MM.1S (cell line): Measurements from ENCODE around the gene SLC1A2.

Experiments used
- DNase-seq: peaks from one replicate; pipeline ENCODE4 v3.0.0-alpha.2; 2015
- H2AFZ ChIP-seq: fragments of 300-600 bp; sonication (generic); 2 replicates; pipeline ENCODE4 v1.6.0; 2016; ENCODE audit warnings: antibody characterized with exemption, low read length
- H3F3A ChIP-seq: fragments of 300-600 bp; sonication (generic); 2 replicates; pipeline ENCODE4 v1.6.1; 2016; ENCODE audit warnings: mild to moderate bottlenecking, antibody characterized with exemption, low read length, moderate library complexity, mixed read lengths; ENCODE audit not compliant: insufficient read depth
- H3K27ac ChIP-seq: fragments of 300-600 bp; sonication (generic); 2 replicates; pipeline ENCODE4 v1.5.1; 2016; ENCODE audit warnings: mild to moderate bottlenecking, low read length
- H3K27me3 ChIP-seq: fragments of 300-600 bp; sonication (generic); replicated peaks from 2 replicates; pipeline ENCODE4 v1.6.0; 2016; ENCODE audit warnings: low read length; ENCODE audit not compliant: insufficient read depth
- H3K36me3 ChIP-seq: fragments of 300-600 bp; sonication (generic); replicated peaks from 2 replicates; pipeline ENCODE4 v1.6.1; 2016; ENCODE audit warnings: mild to moderate bottlenecking, low read length, mixed read lengths; ENCODE audit not compliant: insufficient read depth
- H3K4me1 ChIP-seq: fragments of 300-600 bp; sonication (generic); 2 replicates; pipeline ENCODE4 v1.6.1; 2016; ENCODE audit warnings: low read length, mixed read lengths
- H3K4me2 ChIP-seq: fragments of 300-600 bp; sonication (generic); 2 replicates; pipeline ENCODE4 v1.6.0; 2016; ENCODE audit warnings: low read depth, low read length
- H3K4me3 ChIP-seq: fragments of 300-600 bp; sonication (generic); 2 replicates; pipeline ENCODE4 v1.5.1; 2016; ENCODE audit warnings: low read length, mixed read lengths
- H3K79me2 ChIP-seq: fragments of 300-600 bp; sonication (generic); 2 replicates; pipeline ENCODE4 v1.6.1; 2016; ENCODE audit warnings: mixed run types, low read length, mixed read lengths
- H3K9ac ChIP-seq: fragments of 300-600 bp; sonication (generic); 2 replicates; pipeline ENCODE4 v1.6.1; 2016; ENCODE audit warnings: low read length, mixed read lengths
- H3K9me2 ChIP-seq: fragments of 300-600 bp; sonication (generic); replicated peaks from 2 replicates; pipeline ENCODE4 v1.6.1; 2016; ENCODE audit warnings: mild to moderate bottlenecking, low read length, mixed read lengths; ENCODE audit not compliant: insufficient read depth
- H3K9me3 ChIP-seq: fragments of 300-600 bp; sonication (generic); replicated peaks from 2 replicates; pipeline ENCODE4 v1.6.1; 2016; ENCODE audit warnings: mild to moderate bottlenecking, low read length, mixed read lengths; ENCODE audit not compliant: insufficient read depth
- H4K20me1 ChIP-seq: fragments of 300-600 bp; sonication (generic); 2 replicates; pipeline ENCODE4 v1.6.1; 2016; ENCODE audit warnings: mild to moderate bottlenecking, low read length, moderate library complexity, mixed read lengths; ENCODE audit not compliant: insufficient read depth
- CTCF ChIP-seq: fragments of 300-600 bp; sonication (generic); IDR thresholded peaks from 2 replicates; pipeline ENCODE4 v1.5.1; 2016; ENCODE audit warnings: antibody characterized with exemption, low read length, mixed read lengths
- EZH2 ChIP-seq: fragments of 300-600 bp; sonication (generic); optimal IDR thresholded peaks from 2 replicates; pipeline ENCODE3; 2017; ENCODE audit warnings: low read depth, mild to moderate bottlenecking, antibody characterized with exemption, low read length, mixed read lengths
- EZH2phosphoT487 ChIP-seq: fragments of 300-600 bp; sonication (generic); IDR thresholded peaks from 2 replicates; pipeline ENCODE4 v1.6.1; 2018; ENCODE audit warnings: antibody characterized with exemption, low read length

Gene SLC1A2

DNA sequence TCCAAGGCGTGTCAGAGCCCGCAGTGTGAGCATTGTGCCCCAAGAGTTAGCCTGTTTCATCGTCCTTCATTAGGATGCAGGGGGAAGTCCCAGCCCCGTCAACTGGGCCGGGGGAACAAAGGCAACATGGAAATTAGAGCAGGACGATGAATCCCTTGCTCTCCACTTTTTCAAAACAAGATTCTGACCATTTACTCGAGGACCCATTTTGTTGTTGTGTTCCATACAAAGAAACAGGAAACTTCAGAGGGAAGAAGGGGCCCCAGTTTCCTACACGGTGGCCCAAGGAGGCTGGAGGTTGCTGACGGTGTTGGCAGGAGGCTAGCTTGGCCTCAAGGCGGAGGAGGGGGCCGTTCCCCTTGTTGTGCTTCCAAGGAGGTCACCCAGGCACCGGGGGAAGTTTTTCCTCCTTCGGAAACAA, 44.0 kb upstream of the SLC1A2 start:
- H3K9ac ChIP-seq, result no peak overlapping the region
- no peaks in the 10 kb centered on the region for H3F3A ChIP-seq
- no peak overlapping the region for H3K4me3 ChIP-seq
- no peak overlapping the region for H3K27ac ChIP-seq
- no peak overlapping the region for H3K4me2 ChIP-seq
- no peak for DNase-seq
- H2AFZ ChIP-seq, result no peak overlapping the region
- H3K27me3 ChIP-seq, result no peaks in the 10 kb centered on the region
- no peaks in the 10 kb centered on the region for H3K79me2 ChIP-seq
- H3K36me3 ChIP-seq, result no peaks in the 10 kb centered on the region
- H3K9me2 ChIP-seq, result no peaks in the 10 kb centered on the region
- H3K4me1 ChIP-seq, result no peaks in the 10 kb centered on the region
- no peaks in the 10 kb centered on the region for H4K20me1 ChIP-seq
- TF ChIP-seq EZH2 (no peak), EZH2phosphoT487 (no peak), CTCF (no peak)
- no peaks in the 10 kb centered on the region for H3K9me3 ChIP-seq

GRCh38 chr11:35461917-35462538, 42.7 kb upstream of the SLC1A2 start:
- no peak overlapping the region for H3K27ac ChIP-seq
- no peaks in the 10 kb centered on the region for H3F3A ChIP-seq
- TF ChIP-seq EZH2phosphoT487, result no peak
- TF ChIP-seq EZH2, result no peak
- TF ChIP-seq CTCF, result no peak
- H3K36me3 ChIP-seq, result no peaks in the 10 kb centered on the region
- DNase-seq, result no peak
- no peaks in the 10 kb centered on the region for H3K4me1 ChIP-seq
- H3K9ac ChIP-seq, result no peak overlapping the region
- no peak overlapping the region for H2AFZ ChIP-seq
- H3K27me3 ChIP-seq, result no peaks in the 10 kb centered on the region
- H3K79me2 ChIP-seq, result no peaks in the 10 kb centered on the region
- H3K9me2 ChIP-seq, result no peaks in the 10 kb centered on the region
- no peaks in the 10 kb centered on the region for H3K9me3 ChIP-seq
- H3K4me3 ChIP-seq, result no peak overlapping the region
- no peak overlapping the region for H3K4me2 ChIP-seq
- no peaks in the 10 kb centered on the region for H4K20me1 ChIP-seq

DNA sequence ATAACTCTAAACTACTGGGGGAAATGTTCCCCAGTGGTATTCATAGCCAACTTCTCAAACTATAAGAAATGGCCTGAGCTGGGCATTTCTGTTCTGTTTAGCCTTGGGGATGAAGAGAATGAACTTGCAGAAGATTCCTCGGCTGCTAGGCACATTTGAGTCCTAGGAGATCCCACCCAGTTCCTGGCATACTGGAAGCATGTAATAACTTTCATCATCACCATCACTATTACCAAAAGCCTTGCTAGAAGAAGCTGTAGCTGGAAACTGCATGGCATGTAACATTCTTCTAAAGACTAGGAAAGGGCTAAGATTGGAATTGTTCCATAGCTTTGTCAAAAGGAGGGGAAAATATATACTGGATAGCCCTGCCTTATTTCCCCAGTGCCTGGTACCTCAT, 40.1 kb upstream of the SLC1A2 start:
- H3K27me3 ChIP-seq, result no peaks in the 10 kb centered on the region
- H3F3A ChIP-seq, result no peaks in the 10 kb centered on the region
- TF ChIP-seq EZH2, result no peak
- no peak for TF ChIP-seq EZH2phosphoT487
- no peak for TF ChIP-seq CTCF
- no peaks in the 10 kb centered on the region for H3K4me1 ChIP-seq
- no peak overlapping the region for H3K9ac ChIP-seq
- H3K79me2 ChIP-seq, result no peaks in the 10 kb centered on the region
- H3K27ac ChIP-seq, result no peak overlapping the region
- no peak overlapping the region for H3K4me3 ChIP-seq
- H3K36me3 ChIP-seq, result no peaks in the 10 kb centered on the region
- H3K9me3 ChIP-seq, result no peaks in the 10 kb centered on the region
- no peaks in the 10 kb centered on the region for H4K20me1 ChIP-seq
- no peaks in the 10 kb centered on the region for H3K9me2 ChIP-seq
- DNase-seq, result no peak
- no peak overlapping the region for H2AFZ ChIP-seq
- no peak overlapping the region for H3K4me2 ChIP-seq
